Measurements from ENCODE around the gene THEM4.

THEM4 gene

GRCh38 chr1:151942882-151943281 is 33.6 kb upstream of the THEM4 start:
- no peak for DNase-seq (ENCODE audit: low spot score)
- in situ Hi-C loops (cut with MboI; ENCODE audit: low pct_unique_long_range_greater_than_20kb, low sequenced_read_pairs, unreplicated experiment): no loop called here
- TF ChIP-seq CTCF (IDR thresholded peaks at IDR 0.05; ENCODE audit: extremely low read depth, insufficient read depth, missing control alignments): no peak

GRCh38 chr1:151940541-151940940 is 31.2 kb upstream of the THEM4 start:
- in situ Hi-C loops (cut with MboI; ENCODE audit: low pct_unique_long_range_greater_than_20kb, low sequenced_read_pairs, unreplicated experiment): no loop called here
- DNase-seq (ENCODE audit: low spot score): no peak
- TF ChIP-seq CTCF (IDR thresholded peaks at IDR 0.05; ENCODE audit: extremely low read depth, insufficient read depth, missing control alignments): no peak

DNA sequence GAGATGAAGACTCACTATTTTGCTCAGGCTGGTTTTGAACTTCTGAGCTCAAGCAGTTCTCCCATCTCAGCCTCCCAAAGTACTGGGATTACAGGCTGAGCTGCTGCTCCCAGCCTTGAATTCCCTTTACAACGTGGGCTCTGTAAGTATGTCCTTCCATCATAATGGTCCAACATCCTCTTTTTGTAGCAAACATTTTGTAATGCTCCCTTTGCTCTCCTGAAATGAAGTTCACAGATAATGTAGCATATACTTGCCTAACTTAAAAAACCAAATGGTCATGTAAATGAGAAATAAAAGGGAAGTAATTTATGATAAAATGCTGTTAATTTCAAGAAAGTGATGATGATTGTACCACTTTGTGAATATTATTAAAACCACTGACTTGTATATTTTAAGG is 30.5 kb upstream of the THEM4 start:
- TF ChIP-seq CTCF (IDR thresholded peaks at IDR 0.05; ENCODE audit: extremely low read depth, insufficient read depth, missing control alignments): no peak
- no peak for DNase-seq (ENCODE audit: low spot score)
- in situ Hi-C loops (cut with MboI; ENCODE audit: low pct_unique_long_range_greater_than_20kb, low sequenced_read_pairs, unreplicated experiment): loop anchor here (10.0 kb wide), 1 partner anchor 65 kb away; no protein-coding TSS in a partner anchor

GRCh38 chr1:151939141-151939540 is 29.8 kb upstream of the THEM4 start:
- DNase-seq (ENCODE audit: low spot score): no peak
- in situ Hi-C loops (cut with MboI; ENCODE audit: low pct_unique_long_range_greater_than_20kb, low sequenced_read_pairs, unreplicated experiment): loop anchor here (10.0 kb wide), 1 partner anchor 66 kb away; no protein-coding TSS in a partner anchor
- no peak for TF ChIP-seq CTCF (IDR thresholded peaks at IDR 0.05; ENCODE audit: extremely low read depth, insufficient read depth, missing control alignments)

GRCh38 chr1:151936653-151937052 is 27.3 kb upstream of the THEM4 start:
- in situ Hi-C loops (cut with MboI; ENCODE audit: low pct_unique_long_range_greater_than_20kb, low sequenced_read_pairs, unreplicated experiment): loop anchor here (10.0 kb wide), 1 partner anchor 68 kb away; no protein-coding TSS in a partner anchor
- no peak for TF ChIP-seq CTCF (IDR thresholded peaks at IDR 0.05; ENCODE audit: extremely low read depth, insufficient read depth, missing control alignments)
- no peak for DNase-seq (ENCODE audit: low spot score)

DNA sequence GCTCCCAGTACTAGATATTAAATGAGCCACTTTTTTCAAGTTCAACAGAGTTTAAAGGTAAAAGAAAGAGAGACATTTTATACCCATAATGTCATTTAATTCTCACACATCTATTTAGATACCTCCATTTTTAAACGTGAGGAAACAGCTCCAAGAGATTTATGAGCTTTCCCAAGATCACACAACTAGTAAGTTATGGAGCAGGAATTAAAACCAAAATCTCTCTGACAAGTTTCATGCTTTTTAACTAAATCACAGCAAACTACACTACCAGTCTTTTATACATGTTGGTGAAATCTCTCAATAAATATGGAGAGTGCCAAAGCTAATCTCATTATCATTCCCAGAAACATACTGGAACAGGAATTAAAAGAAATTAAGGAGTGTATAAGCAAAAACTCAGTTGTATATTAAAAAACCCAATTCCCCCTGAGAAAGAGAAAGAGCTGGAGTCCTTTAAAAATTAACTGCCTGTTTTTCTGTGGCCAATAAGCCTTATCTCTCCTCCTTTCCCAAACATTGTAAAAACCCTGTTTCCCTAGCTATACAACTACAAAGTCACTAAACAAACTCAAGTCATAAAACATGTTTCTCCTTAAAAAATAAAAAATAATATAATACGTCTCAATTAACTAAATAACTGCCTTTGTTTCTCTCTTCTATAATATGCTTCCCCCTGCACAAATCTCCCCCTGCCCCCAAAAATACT is 26.7 kb upstream of the THEM4 start:
- in situ Hi-C loops (cut with MboI; ENCODE audit: low pct_unique_long_range_greater_than_20kb, low sequenced_read_pairs, unreplicated experiment): loop anchor here (10.0 kb wide), 1 partner anchor 69 kb away; no protein-coding TSS in a partner anchor
- TF ChIP-seq CTCF (IDR thresholded peaks at IDR 0.05; ENCODE audit: extremely low read depth, insufficient read depth, missing control alignments): no peak
- no peak for DNase-seq (ENCODE audit: low spot score)
